GM15510 (cell line): Measurements from ENCODE around the gene RNF152.

ENCODE experiments used
- POLR2A ChIP-seq: IDR thresholded peaks from 3 replicates; pipeline ENCODE4 v1.6.1; 2011; ENCODE audit warnings: borderline replicate concordance; ENCODE audit not compliant: insufficient read length; ENCODE audit errors: extremely low read depth

The RNF152 gene

GRCh38 chr18:61766266-61766884 is 126.4 kb downstream of the RNF152 start:
- TF ChIP-seq POLR2A: no peak

GRCh38 chr18:61765097-61765496 is 127.7 kb downstream of the RNF152 start:
- TF ChIP-seq POLR2A: no peak

- TF ChIP-seq POLR2A: no peak
Measured at GRCh38 chr18:61764381-61764780, 128.4 kb downstream of the RNF152 start.

GRCh38 chr18:61761875-61762274 is 130.9 kb downstream of the RNF152 start:
- no peak for TF ChIP-seq POLR2A
